HG03558 (cell line): Measurements from ENCODE around the gene CCDC12.

ENCODE experiments used
- ATAC-seq: cut with Tn5 transposase; IDR thresholded peaks from one replicate; pipeline ENCODE4 v1.9.1; 2021; ENCODE audit warnings: moderate number of reproducible peaks; ENCODE audit not compliant: unreplicated experiment; ENCODE audit errors: extremely low read depth

CCDC12 gene

DNA sequence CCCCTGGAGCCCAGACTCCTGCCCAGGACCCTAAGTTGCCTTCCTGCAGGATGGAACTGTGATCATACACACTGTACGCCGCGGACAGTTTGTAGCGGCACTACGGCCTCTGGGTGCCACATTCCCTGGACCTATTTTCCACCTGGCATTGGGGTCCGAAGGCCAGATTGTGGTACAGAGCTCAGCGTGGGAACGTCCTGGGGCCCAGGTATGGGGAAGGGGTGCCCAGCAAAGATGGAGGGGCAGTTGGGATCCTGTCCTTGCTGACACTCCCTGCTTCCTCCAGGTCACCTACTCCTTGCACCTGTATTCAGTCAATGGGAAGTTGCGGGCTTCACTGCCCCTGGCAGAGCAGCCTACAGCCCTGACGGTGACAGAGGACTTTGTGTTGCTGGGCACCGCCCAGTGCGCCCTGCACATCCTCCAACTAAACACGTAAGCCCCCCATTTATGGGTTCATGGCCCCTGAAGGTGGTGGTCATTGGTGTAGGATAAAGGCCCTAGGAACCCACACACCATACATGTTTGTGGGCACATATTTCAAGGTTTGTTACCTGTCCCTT lies 31.8 kb upstream of the CCDC12 start:
- ATAC-seq, result no peak

DNA sequence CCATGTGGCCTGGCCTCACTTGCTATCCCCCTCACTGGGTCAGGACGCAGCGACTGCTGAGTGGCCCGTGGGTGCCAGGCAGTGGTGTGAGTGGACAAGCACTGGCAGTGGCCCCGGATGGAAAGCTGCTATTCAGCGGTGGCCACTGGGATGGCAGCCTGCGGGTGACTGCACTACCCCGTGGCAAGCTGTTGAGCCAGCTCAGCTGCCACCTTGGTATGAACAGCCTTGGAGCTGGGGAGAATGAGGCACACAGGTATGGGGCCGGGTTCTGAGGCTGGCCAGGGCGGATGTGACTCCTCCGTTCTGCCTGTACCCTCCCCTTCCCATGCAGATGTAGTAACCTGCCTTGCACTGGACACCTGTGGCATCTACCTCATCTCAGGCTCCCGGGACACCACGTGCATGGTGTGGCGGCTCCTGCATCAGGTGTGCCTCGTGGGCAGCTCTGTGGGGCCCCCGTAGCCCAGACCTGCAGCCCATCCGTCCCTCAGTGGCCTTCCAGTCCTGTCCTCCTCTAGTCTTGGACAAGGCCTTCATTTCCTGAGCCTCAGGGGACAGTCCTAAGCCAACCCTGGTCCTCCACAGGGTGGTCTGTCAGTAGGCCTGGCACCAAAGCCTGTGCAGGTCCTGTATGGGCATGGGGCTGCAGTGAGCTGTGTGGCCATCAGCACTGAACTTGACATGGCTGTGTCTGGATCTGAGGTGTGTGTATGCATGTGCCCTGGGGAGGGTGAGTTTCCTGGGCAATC lies 31.1 kb upstream of the CCDC12 start:
- no peak for ATAC-seq

DNA sequence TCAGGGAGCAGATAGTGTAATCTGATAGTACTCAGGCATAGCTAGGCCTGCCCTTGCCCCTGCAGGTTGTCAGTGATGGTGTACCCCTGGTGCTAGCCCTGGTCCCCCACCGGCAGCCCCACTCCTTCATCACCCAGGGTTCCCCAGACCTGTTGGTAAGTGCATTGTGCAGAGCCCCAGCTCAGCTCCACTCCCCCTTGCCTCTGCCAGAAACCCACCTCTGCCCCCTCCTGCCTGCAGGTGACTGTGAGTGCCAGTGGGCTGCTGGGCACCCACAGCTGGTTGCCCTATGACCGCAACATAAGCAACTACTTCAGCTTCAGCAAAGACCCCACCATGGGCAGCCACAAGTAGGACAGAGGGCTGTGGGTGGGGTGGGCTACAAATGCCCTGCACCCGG lies 30.5 kb upstream of the CCDC12 start:
- ATAC-seq, result no peak

DNA sequence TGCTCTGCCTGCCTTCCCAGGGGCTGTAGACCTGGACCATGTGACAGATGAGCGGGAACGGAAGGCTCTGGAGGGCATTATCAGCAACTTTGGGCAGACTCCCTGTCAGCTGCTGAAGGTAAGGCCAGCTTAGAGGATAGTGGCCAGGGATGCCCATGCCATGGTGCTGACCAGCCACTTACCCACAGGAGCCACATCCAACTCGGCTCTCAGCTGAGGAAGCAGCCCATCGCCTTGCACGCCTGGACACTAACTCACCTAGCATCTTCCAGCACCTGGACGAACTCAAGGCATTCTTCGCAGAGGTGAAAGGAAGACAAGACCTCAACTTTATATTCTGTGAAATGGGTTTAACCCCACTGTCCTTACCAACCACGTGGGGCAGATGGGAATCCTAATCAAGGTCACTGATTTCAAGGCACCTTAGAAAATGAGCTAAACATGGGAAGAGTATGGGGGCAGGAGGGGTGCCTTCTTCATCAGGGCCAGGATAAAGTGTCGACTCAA lies 29.7 kb upstream of the CCDC12 start:
- ATAC-seq, result no peak

DNA sequence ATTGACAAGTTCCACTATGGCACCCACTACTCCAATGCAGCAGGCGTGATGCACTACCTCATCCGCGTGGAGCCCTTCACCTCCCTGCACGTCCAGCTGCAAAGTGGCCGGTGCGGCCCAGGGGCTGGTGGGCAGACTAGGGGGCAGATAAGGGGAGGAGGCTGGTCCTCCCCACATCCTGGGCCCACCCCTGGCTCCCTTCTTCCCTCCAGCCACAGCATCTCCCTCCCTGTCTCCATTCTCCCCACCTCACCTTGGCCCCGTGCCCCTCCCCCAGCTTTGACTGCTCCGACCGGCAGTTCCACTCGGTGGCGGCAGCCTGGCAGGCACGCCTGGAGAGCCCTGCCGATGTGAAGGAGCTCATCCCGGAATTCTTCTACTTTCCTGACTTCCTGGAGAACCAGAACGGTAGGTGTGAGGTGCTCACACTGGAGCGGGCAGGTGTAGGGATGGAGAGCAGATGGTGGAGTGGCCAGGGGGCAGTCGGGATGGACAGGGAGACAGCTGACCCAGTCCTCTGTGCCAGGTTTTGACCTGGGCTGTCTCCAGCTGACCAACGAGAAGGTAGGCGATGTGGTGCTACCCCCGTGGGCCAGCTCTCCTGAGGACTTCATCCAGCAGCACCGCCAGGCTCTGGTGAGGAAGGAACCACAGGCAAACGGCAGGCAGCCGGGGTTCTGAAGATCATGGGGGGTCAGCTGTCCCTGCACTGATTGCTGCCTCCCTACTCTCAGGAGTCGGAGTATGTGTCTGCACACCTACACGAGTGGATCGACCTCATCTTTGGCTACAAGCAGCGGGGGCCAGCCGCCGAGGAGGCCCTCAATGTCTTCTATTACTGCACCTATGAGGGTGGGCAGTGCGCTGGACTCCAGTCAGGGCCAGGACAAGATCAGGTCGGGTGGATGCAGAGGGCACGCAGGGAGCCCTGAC lies 28.9 kb upstream of the CCDC12 start:
- ATAC-seq, result no peak

GRCh38 chr3:47004369-47005211 lies 28.0 kb upstream of the CCDC12 start:
- no peak for ATAC-seq

DNA sequence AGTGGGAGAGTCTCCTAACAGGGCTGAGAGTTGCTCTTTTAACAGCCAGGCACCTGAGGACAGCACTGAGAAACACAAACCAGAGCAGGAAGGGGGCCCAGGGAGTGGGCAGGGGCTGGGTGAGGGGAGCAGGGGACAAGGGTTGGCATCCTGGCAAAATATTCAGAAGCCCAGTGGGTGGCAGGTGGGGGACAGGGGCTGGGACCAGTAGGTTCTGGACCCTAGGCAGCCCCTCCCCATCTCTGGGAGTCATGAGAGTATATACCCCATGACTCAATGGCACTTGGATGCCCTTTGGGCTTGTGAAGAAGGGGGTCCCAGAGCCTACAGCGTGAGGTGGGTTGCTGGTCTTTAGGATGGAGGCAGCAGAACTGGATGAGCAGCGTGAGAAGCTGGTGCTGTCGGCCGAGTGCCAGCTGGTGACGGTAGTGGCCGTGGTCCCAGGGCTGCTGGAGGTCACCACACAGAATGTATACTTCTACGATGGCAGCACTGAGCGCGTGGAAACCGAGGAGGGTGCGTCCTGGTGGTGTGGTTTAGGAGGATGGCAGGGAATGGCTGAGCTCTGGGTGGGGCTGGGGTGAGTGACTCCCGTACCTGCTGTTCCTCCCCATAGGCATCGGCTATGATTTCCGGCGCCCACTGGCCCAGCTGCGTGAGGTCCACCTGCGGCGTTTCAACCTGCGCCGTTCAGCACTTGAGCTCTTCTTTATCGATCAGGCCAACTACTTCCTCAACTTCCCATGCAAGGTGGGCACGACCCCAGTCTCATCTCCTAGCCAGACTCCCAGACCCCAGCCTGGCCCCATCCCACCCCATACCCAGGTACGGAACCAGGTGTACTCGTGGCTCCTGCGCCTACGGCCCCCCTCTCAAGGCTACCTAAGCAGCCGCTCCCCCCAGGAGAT lies 27.2 kb upstream of the CCDC12 start:
- no peak for ATAC-seq

DNA sequence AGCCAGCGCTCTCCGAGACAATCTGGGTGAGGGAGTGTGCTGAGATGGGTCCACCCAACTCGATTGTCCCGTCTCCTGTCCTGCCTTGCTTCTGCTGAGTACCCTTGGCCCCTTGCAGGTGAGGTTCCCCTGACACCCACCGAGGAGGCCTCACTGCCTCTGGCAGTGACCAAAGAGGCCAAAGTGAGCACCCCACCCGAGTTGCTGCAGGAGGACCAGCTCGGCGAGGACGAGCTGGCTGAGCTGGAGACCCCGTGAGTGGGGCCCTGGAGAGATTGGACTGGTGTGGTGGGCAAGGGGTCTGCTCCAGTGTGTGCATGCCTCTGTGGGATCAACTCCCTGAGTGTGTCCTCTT lies 26.5 kb upstream of the CCDC12 start:
- ATAC-seq, result no peak

DNA sequence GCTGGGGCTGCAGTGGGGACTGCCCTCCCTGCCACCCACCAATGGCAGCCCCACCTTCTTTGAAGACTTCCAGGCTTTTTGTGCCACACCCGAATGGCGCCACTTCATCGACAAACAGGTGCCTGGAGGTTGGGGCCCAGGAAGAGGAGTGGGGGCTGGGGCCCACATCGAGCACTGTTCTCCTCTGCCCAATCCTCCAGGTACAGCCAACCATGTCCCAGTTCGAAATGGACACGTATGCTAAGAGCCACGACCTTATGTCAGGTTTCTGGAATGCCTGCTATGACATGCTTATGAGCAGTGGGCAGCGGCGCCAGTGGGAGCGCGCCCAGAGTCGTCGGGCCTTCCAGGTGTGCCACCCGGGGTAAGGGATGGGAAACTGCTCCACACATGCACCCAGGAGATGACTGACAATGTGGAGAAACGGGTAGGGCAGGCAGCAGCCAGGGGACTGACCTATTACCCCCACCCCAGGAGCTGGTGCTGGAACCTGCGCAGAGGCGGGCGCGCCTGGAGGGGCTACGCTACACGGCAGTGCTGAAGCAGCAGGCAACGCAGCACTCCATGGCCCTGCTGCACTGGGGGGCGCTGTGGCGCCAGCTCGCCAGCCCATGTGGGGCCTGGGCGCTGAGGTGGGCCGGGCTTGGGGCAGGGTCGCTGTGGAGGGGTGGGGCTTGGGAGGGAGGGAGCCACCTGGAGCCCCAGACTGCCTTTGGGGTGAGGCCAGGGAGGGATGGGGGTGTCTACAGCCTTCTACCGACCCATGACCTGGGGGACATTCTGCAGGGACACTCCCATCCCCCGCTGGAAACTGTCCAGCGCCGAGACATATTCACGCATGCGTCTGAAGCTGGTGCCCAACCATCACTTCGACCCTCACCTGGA lies 25.9 kb upstream of the CCDC12 start:
- ATAC-seq, result no peak

- ATAC-seq, result no peak
Measured at GRCh38 chr3:47001731-47002170, 25.2 kb upstream of the CCDC12 start.

GRCh38 chr3:47000922-47001730 lies 24.6 kb upstream of the CCDC12 start:
- no peak for ATAC-seq

GRCh38 chr3:47000198-47000815 lies 23.8 kb upstream of the CCDC12 start:
- no peak for ATAC-seq

GRCh38 chr3:46999516-47000197 lies 23.1 kb upstream of the CCDC12 start:
- ATAC-seq, result no peak

DNA sequence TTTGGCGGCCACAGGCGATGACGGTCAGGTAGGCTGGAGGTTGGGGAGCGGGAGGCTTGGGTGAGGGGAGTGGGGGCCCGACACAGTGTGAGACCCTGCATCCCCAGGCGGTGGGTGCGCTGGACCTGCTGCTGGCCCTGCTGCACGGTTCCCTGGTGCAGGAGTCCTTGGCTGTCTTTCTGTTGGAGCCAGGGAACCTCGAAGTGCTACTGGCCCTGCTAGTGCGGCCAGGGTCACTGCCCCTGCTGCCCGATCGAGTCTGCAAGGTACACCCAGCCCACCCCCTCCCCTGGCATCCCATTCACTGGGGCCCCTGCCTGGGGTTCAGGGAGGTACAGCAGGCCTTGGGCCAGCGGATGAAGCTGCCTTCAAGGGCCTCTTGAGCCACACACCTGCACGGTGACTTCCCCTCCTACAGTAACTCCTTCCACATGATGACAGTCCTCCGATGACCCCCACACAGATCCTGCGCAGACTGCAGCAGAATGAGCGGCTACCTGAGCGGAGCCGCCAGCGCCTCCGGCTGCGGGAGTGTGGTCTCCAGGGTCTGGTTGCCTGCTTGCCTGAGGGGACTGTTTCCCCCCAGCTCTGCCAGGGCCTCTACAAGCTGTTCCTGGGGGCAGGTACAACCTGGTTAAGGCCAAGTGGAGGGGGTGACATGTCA lies 22.4 kb upstream of the CCDC12 start:
- no peak for ATAC-seq

GRCh38 chr3:46998121-46998851 lies 21.7 kb upstream of the CCDC12 start:
- no peak for ATAC-seq
